GM12891 (cell line): Measurements from ENCODE around the gene CEACAM18.

Experiments used
- POLR2A ChIP-seq: IDR thresholded peaks from 2 replicates; pipeline ENCODE4 v1.6.1; 2011; ENCODE audit warnings: low read depth, low read length, control low read depth
- POLR2AphosphoS5 ChIP-seq: IDR thresholded peaks from 2 replicates; pipeline ENCODE4 v1.6.1; 2011; ENCODE audit warnings: low read depth, low read length, control low read depth
- TAF1 ChIP-seq: IDR thresholded peaks from 2 replicates; pipeline ENCODE4 v1.6.1; 2011; ENCODE audit warnings: low read depth, low read length, control low read depth

GRCh38 chr19:51434456-51434855 lies 43.9 kb upstream of the CEACAM18 start:
- TF ChIP-seq POLR2A, result no peak
- TF ChIP-seq POLR2AphosphoS5, result no peak
- no peak for TF ChIP-seq TAF1
